ENCODE measurements around the gene ACSS1. TPM values are rescaled to one million over a fixed set of nuclear protein-coding genes. Genes with fewer than 3 reads are reported as not detected.

Gene ACSS1
- total and polyA plus RNA-seq, 5 donors from 2014 or later = 38.7 to 47.3 (median 40.1) TPM

GRCh38 chr20:24987873-24988835, 69.8 kb downstream of the ACSS1 start:
- peaks cover 38 to 82% (median 61%) of the 10 kb centered on the region in 4 donors for H3K4me1 Mint-ChIP-seq
- H3K4me1 ChIP-seq (ENCODE audit: control insufficient read depth, insufficient read depth, low read length, poor library complexity, severe bottlenecking) = peaks cover 24% of the 10 kb centered on the region
- H3K27ac ChIP-seq (ENCODE audit: insufficient read depth, low read length, poor library complexity, severe bottlenecking) = no peak overlapping the region
- H3K27me3 Mint-ChIP-seq = no peaks in the 10 kb centered on the region
- no peak overlapping the region for H3K4me3 ChIP-seq (ENCODE audit: low read depth, low read length)
- H3K36me3 Mint-ChIP-seq = peaks cover 23% of the 10 kb centered on the region
- H3K36me3 ChIP-seq (ENCODE audit: control insufficient read depth, insufficient read depth, low read length) = peaks cover 12% of the 10 kb centered on the region
- no peak for ATAC-seq (ENCODE audit: low read depth in 2 of 2)
- peak overlapping the region in 1 of 4 donors; percentile 14 for H3K4me3 Mint-ChIP-seq
- peak overlapping the region in 2 of 3 donors; percentile 11 to 25 for H3K27ac Mint-ChIP-seq
- DNase-seq = no peak
- no peaks in the 10 kb centered on the region for H3K9me3 Mint-ChIP-seq
- H3K9me3 ChIP-seq (ENCODE audit: control insufficient read depth in 2 of 2, low read length in 2 of 2) = no peaks in the 10 kb centered on the region
- H3K27me3 ChIP-seq (ENCODE audit: control insufficient read depth, insufficient read depth, low read length) = no peaks in the 10 kb centered on the region

- H3K4me3 ChIP-seq (ENCODE audit: low read depth, low read length) = no peak overlapping the region
- ATAC-seq (ENCODE audit: low read depth in 2 of 2) (no peak), DNase-seq (no peak)
- no peaks in the 10 kb centered on the region for H3K9me3 ChIP-seq (ENCODE audit: control insufficient read depth in 2 of 2, low read length in 2 of 2)
- H3K36me3 ChIP-seq (ENCODE audit: control insufficient read depth, insufficient read depth, low read length) = peaks cover 19% of the 10 kb centered on the region
- no peaks in the 10 kb centered on the region for H3K27me3 ChIP-seq (ENCODE audit: control insufficient read depth, insufficient read depth, low read length)
- H3K36me3 Mint-ChIP-seq = peaks cover 32% of the 10 kb centered on the region
- H3K27ac ChIP-seq (ENCODE audit: insufficient read depth, low read length, poor library complexity, severe bottlenecking) = no peak overlapping the region
- no peaks in the 10 kb centered on the region for H3K27me3 Mint-ChIP-seq
- H3K9me3 Mint-ChIP-seq = no peaks in the 10 kb centered on the region
- peak overlapping the region in 1 of 3 donors; percentile 57 for H3K27ac Mint-ChIP-seq
- H3K4me1 Mint-ChIP-seq = peaks cover 36 to 77% (median 61%) of the 10 kb centered on the region in 4 donors
- peaks cover 24% of the 10 kb centered on the region for H3K4me1 ChIP-seq (ENCODE audit: control insufficient read depth, insufficient read depth, low read length, poor library complexity, severe bottlenecking)
- H3K4me3 Mint-ChIP-seq = no peak overlapping the region
Observed at GRCh38 chr20:24987244-24987643, 70.7 kb downstream of the ACSS1 start.

GRCh38 chr20:24986436-24987015, 71.4 kb downstream of the ACSS1 start:
- peaks cover 17% of the 10 kb centered on the region for H3K4me1 ChIP-seq (ENCODE audit: control insufficient read depth, insufficient read depth, low read length, poor library complexity, severe bottlenecking)
- peak overlapping the region in 2 of 3 donors; percentile 57 to 94 for H3K27ac Mint-ChIP-seq

DNA sequence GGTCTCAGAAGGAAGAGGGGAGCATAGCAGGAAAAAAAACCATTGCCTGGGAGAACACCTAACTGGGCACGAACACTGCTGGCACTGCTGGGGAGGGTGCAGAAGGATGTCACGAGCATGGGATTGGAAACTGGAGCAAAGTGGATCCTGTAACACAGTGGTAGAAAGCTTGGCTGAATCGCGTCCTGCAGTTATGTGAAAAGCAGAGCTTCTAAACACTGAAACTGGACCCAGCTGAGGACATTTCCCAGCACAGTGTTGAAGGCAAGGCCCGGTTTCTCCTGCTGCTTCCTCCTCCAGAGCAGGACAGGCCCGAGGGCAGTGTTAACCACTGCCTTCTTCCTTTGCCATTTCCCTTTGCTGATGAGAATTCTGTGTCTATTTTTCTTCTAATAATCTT, 72.1 kb downstream of the ACSS1 start:
- Mint-ChIP-seq H3K27ac (peak overlapping the region; percentile 24 to 94 (median 59)), H3K9me3 (no peaks in the 10 kb centered on the region), H3K36me3 (peaks cover 43% of the 10 kb centered on the region), H3K27me3 (no peaks in the 10 kb centered on the region), H3K4me3 (peak overlapping the region in 2 of 4 donors; percentile 63 to 89), H3K4me1 (peaks cover 32 to 64% (median 50%) of the 10 kb centered on the region in 4 donors)
- Histone ChIP-seq H3K4me1 (ENCODE audit: control insufficient read depth, insufficient read depth, low read length, poor library complexity, severe bottlenecking) (peaks cover 10% of the 10 kb centered on the region), H3K27ac (ENCODE audit: insufficient read depth, low read length, poor library complexity, severe bottlenecking) (no peak overlapping the region), H3K36me3 (ENCODE audit: control insufficient read depth, insufficient read depth, low read length) (peaks cover 30% of the 10 kb centered on the region), H3K27me3 (ENCODE audit: control insufficient read depth, insufficient read depth, low read length) (no peaks in the 10 kb centered on the region), H3K4me3 (ENCODE audit: low read depth, low read length) (no peak overlapping the region), H3K9me3 (ENCODE audit: control insufficient read depth in 2 of 2, low read length in 2 of 2) (no peaks in the 10 kb centered on the region)
- DNase-seq = no peak
- ATAC-seq (ENCODE audit: low read depth in 2 of 2) = no peak

More at GRCh38 chr20:24986436-24987015, 71.4 kb downstream of the ACSS1 start:
- DNase-seq = no peak
- H3K4me3 ChIP-seq (ENCODE audit: low read depth, low read length) = no peak overlapping the region
- peaks cover 23% of the 10 kb centered on the region for H3K36me3 ChIP-seq (ENCODE audit: control insufficient read depth, insufficient read depth, low read length)
- H3K27me3 ChIP-seq (ENCODE audit: control insufficient read depth, insufficient read depth, low read length) = no peaks in the 10 kb centered on the region
- Mint-ChIP-seq H3K4me1 (peaks cover 36 to 70% (median 56%) of the 10 kb centered on the region in 4 donors), H3K36me3 (peaks cover 36% of the 10 kb centered on the region), H3K9me3 (no peaks in the 10 kb centered on the region), H3K4me3 (peak overlapping the region in 1 of 4 donors; percentile 89), H3K27me3 (no peaks in the 10 kb centered on the region)
- no peak overlapping the region for H3K27ac ChIP-seq (ENCODE audit: insufficient read depth, low read length, poor library complexity, severe bottlenecking)
- ATAC-seq (ENCODE audit: low read depth in 2 of 2) = no peak
- H3K9me3 ChIP-seq (ENCODE audit: control insufficient read depth in 2 of 2, low read length in 2 of 2) = no peaks in the 10 kb centered on the region

- no peak overlapping the region for H3K4me3 ChIP-seq (ENCODE audit: low read depth, low read length)
- no peak for ATAC-seq (ENCODE audit: low read depth in 2 of 2)
- H3K27me3 ChIP-seq (ENCODE audit: control insufficient read depth, insufficient read depth, low read length) = no peaks in the 10 kb centered on the region
- no peaks in the 10 kb centered on the region for H3K27me3 Mint-ChIP-seq
- peak overlapping the region in 2 of 3 donors; percentile 44 to 78 for H3K27ac Mint-ChIP-seq
- peak overlapping the region in 1 of 4 donors; percentile 63 for H3K4me3 Mint-ChIP-seq
- no peak overlapping the region for H3K27ac ChIP-seq (ENCODE audit: insufficient read depth, low read length, poor library complexity, severe bottlenecking)
- H3K9me3 Mint-ChIP-seq = peaks cover 0 to under 1% (median 0%) of the 10 kb centered on the region in 7 donors
- peaks cover 37% of the 10 kb centered on the region for H3K36me3 ChIP-seq (ENCODE audit: control insufficient read depth, insufficient read depth, low read length)
- peaks cover 0 to 7% of the 10 kb centered on the region in 2 experiments for H3K9me3 ChIP-seq (ENCODE audit: control insufficient read depth in 2 of 2, low read length in 2 of 2)
- peaks cover 46% of the 10 kb centered on the region for H3K36me3 Mint-ChIP-seq
- no peak for DNase-seq
- peaks cover 5% of the 10 kb centered on the region for H3K4me1 ChIP-seq (ENCODE audit: control insufficient read depth, insufficient read depth, low read length, poor library complexity, severe bottlenecking)
- peaks cover 25 to 59% (median 43%) of the 10 kb centered on the region in 4 donors for H3K4me1 Mint-ChIP-seq
Observed at GRCh38 chr20:24984961-24985640, 72.8 kb downstream of the ACSS1 start.

- H3K27me3 Mint-ChIP-seq = no peaks in the 10 kb centered on the region
- peaks cover 0 to 8% of the 10 kb centered on the region in 2 experiments for H3K9me3 ChIP-seq (ENCODE audit: control insufficient read depth in 2 of 2, low read length in 2 of 2)
- peaks cover 49% of the 10 kb centered on the region for H3K36me3 Mint-ChIP-seq
- H3K4me1 ChIP-seq (ENCODE audit: control insufficient read depth, insufficient read depth, low read length, poor library complexity, severe bottlenecking) = peaks cover 5% of the 10 kb centered on the region
- H3K4me3 ChIP-seq (ENCODE audit: low read depth, low read length) = no peak overlapping the region
- no peak overlapping the region for H3K27ac ChIP-seq (ENCODE audit: insufficient read depth, low read length, poor library complexity, severe bottlenecking)
- ATAC-seq (ENCODE audit: low read depth in 2 of 2) (no peak), DNase-seq (no peak)
- peaks cover 0 to 2% (median 0%) of the 10 kb centered on the region in 7 donors for H3K9me3 Mint-ChIP-seq
- peaks cover 23 to 57% (median 39%) of the 10 kb centered on the region in 4 donors for H3K4me1 Mint-ChIP-seq
- no peaks in the 10 kb centered on the region for H3K27me3 ChIP-seq (ENCODE audit: control insufficient read depth, insufficient read depth, low read length)
- H3K36me3 ChIP-seq (ENCODE audit: control insufficient read depth, insufficient read depth, low read length) = peaks cover 42% of the 10 kb centered on the region
- H3K4me3 Mint-ChIP-seq = no peak overlapping the region
- peak overlapping the region in 2 of 3 donors; percentile 20 to 44 for H3K27ac Mint-ChIP-seq
Observed at GRCh38 chr20:24983896-24984295, 74.0 kb downstream of the ACSS1 start.

GRCh38 chr20:24981790-24982189, 76.1 kb downstream of the ACSS1 start:
- no peak overlapping the region for H3K27ac Mint-ChIP-seq
- H3K27me3 Mint-ChIP-seq = no peaks in the 10 kb centered on the region
- Histone ChIP-seq H3K27ac (ENCODE audit: insufficient read depth, low read length, poor library complexity, severe bottlenecking) (no peak overlapping the region), H3K27me3 (ENCODE audit: control insufficient read depth, insufficient read depth, low read length) (no peaks in the 10 kb centered on the region), H3K4me3 (ENCODE audit: low read depth, low read length) (no peak overlapping the region), H3K36me3 (ENCODE audit: control insufficient read depth, insufficient read depth, low read length) (peaks cover 58% of the 10 kb centered on the region), H3K4me1 (ENCODE audit: control insufficient read depth, insufficient read depth, low read length, poor library complexity, severe bottlenecking) (peaks cover 5% of the 10 kb centered on the region), H3K9me3 (ENCODE audit: control insufficient read depth in 2 of 2, low read length in 2 of 2) (peaks cover 0 to 8% of the 10 kb centered on the region in 2 experiments)
- no peak for DNase-seq
- peaks cover 16 to 40% (median 28%) of the 10 kb centered on the region in 4 donors for H3K4me1 Mint-ChIP-seq
- no peak overlapping the region for H3K4me3 Mint-ChIP-seq
- ATAC-seq (ENCODE audit: low read depth in 2 of 2) = no peak
- H3K9me3 Mint-ChIP-seq = peaks cover 0 to 3% (median 1%) of the 10 kb centered on the region in 7 donors
- H3K36me3 Mint-ChIP-seq = peaks cover 66% of the 10 kb centered on the region
